Activated naive CD4-positive, alpha-beta T cell treated with anti-CD3 and anti-CD28 coated beads, Interleukin-2, amount 50 U/mL, for 72 hours (primary cell): ENCODE data around the gene PDXK. TPM values are rescaled to one million over a fixed set of nuclear protein-coding genes. Genes with fewer than 3 reads are reported as not detected.

Experiments
- ATAC-seq, 2 donors: fragments of 150-1000 bp; cut with Tn5 transposase; 2 replicates each; pipeline ENCODE4 v1.10.0; 2021; ENCODE audit warnings: mild to moderate bottlenecking in 2 of 2, moderate library complexity in 2 of 2
- DNase-seq, 2 donors: peaks; one replicate each; pipeline ENCODE4 v3.0.0; 2021 to 2022; ENCODE audit warnings: low spot score in 2 of 2
- H3K27ac Mint-ChIP-seq, 2 donors: one replicate each; pipeline ENCODE4 v1.8.0; 2022; ENCODE audit warnings: mild to moderate bottlenecking in 2 of 2, mixed read lengths in 2 of 2
- H3K36me3 Mint-ChIP-seq, 2 donors: one replicate each; pipeline ENCODE4 v1.8.0; 2022; ENCODE audit warnings: mixed read lengths in 2 of 2
- H3K9me3 Mint-ChIP-seq, 2 donors: one replicate each; pipeline ENCODE4 v1.8.0; 2022; ENCODE audit warnings: mixed read lengths in 2 of 2
- total RNA-seq, 2 donors: library from RNA; stranded (reverse); gene quantifications; one replicate each; pipeline ENCODE4 v1.2.3, GENCODE V29; 2022

PDXK gene
- total RNA-seq, 2 donors from 2014 or later: 70.3 to 121 TPM

DNA sequence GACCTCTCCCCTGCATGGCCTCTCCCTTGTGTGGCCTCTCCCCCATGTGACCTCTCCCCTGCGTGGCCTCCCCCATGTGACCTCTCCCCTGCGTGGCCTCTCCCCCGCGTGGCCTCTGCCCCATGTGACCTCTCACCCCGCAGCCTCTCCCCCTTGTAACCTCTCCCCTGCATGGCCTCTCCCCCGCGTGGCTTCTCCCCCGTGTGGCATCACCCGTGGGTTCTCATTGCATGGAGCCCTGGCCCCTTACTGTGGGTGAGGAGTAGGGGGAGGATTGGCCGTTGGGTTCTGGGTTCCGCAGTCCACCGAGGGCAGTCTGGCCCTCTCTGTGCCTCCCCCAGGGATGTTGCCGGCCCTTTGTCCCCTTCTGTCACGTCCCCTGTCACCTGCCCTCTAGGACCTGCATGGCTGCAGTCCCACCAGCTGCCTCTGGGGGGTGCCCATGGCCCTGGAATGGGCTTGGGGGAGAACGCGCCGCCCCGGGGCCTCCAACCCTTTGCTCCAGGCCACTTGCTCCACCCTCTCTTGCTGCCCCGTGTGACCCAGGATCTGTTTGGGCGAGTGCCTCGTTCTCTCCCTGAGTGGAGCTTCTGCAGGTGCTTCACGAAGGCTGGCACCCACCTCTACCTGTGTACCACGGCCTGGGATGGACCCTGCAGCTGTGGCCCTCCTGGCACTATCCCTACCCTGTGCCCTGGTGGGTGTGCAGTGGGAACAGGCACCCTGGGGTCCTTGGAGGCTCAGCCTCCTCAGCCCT is 91.8 kb downstream of the PDXK start:
- ATAC-seq: peak; percentile 85 to 88
- H3K36me3 Mint-ChIP-seq: no peaks in the 10 kb centered on the region
- H3K27ac Mint-ChIP-seq: no peak overlapping the region
- H3K9me3 Mint-ChIP-seq: no peaks in the 10 kb centered on the region
- DNase-seq: peak; percentile 83 to 100

DNA sequence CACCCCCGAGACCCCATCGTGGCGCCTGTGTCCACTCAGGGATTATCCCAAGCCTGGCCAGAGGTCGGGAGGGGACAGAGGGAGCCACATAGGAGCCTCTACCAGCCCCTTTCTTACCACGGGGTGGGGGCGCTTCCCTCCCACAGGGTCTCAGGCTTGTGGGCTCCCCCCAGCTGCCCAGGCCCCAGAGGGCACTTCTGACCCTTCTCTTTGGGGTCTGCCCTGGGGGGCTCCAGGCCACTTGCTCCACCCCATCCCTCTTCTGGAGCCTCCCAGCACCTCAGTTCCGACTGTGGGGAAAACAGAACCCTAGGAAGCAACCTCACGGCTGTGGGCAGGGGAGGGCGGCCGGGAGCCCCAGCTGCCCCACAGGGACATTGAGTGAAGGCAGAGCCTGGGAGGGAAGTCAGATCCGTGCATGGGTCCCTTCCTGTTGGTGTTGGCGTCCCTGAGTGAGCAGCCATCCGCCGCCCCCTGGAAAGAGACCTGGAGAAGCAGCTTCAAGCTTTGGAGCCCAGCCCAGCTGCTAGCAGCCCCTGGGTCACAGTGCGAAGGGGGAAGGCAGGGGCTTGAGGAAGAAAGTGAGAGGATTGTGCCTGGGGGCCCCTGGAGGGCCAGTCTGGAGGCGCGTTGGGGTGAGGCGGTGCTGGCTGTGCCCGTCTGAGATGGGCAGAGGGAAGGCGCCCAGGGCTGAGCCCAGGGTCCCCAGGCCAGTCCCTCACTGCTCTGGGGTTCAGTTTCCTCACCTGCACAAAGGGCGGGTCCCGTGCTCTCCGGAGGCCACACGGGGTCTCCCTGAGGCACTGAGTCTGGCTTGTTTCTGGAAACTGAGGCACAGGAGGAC is 92.6 kb downstream of the PDXK start:
- Mint-ChIP-seq H3K36me3 (no peaks in the 10 kb centered on the region), H3K9me3 (no peaks in the 10 kb centered on the region), H3K27ac (no peak overlapping the region)
- DNase-seq (no peak), ATAC-seq (peak in 1 of 2 donors; percentile 6)

Other genes with a start within 250 kb of the PDXK start
- gene HSF2BP, start 59.6 kb upstream of the PDXK start, total RNA-seq: under 1 TPM; 0.57 to 0.78 TPM
- 10 to 100 TPM; 39.1 to 61.5 TPM for gene RRP1B, start 59.6 kb upstream of the PDXK start, total RNA-seq
- gene CSTB, start 57.2 kb downstream of the PDXK start, total RNA-seq: 10 to 100 TPM; 19.8 to 36.7 TPM
- 10 to 100 TPM; 29.9 to 54.1 TPM for gene RRP1, start 70.4 kb downstream of the PDXK start, total RNA-seq
- 100 to 1,000 TPM in 1 of 2 donors, 10 to 100 TPM in 1; 21.2 to 109 TPM for gene AGPAT3, start 146.1 kb downstream of the PDXK start, total RNA-seq